ENCODE measurements around the gene AP2B1. TPM values are rescaled to one million over a fixed set of nuclear protein-coding genes. Genes with fewer than 3 reads are reported as not detected.

Gene AP2B1
- total and polyA plus RNA-seq, 8 donors = 21.6 to 171 (median 57.2) TPM

- Histone ChIP-seq H3K9me3 (no peaks in the 10 kb centered on the region), H3K4me1 (peaks cover 19 to 52% (median 29%) of the 10 kb centered on the region in 4 donors), H3K27me3 (no peaks in the 10 kb centered on the region), H3K4me3 (no peak overlapping the region), H3K36me3 (no peaks in the 10 kb centered on the region), H3K27ac (no peak overlapping the region)
- WGBS, 5 donors = 90 to 96% (median 93%) methylated on average over 18 to 48 of the region's 48 CpGs
- no peak for DNase-seq
- intact Hi-C loops (cut with DNase I; ENCODE audit: low total_unique reads) = loop anchor here (5.0 kb wide), 1 partner anchor 37 kb away; the partner anchor contains the start of gene TAF15
- TF ChIP-seq POLR2A (IDR thresholded peaks at IDR 0.05) (no peak), POLR2AphosphoS5 (IDR thresholded peaks at IDR 0.05) (no peak), EP300 (IDR thresholded peaks at IDR 0.05) (no peak), CTCF (IDR thresholded peaks at IDR 0.05) (no peak)
Observed at GRCh38 chr17:35769895-35770486, 182.9 kb downstream of the AP2B1 start.

- Histone ChIP-seq H3K9me3 (no peaks in the 10 kb centered on the region), H3K27ac (peak overlapping the region in 4 of 5 donors; percentile 55 to 84 (median 74)), H3K4me3 (no peak overlapping the region), H3K36me3 (no peaks in the 10 kb centered on the region), H3K27me3 (no peaks in the 10 kb centered on the region), H3K4me1 (peaks cover 26 to 59% (median 48%) of the 10 kb centered on the region in 4 donors)
- no peak for DNase-seq
- 82 to 92% (median 90%) methylated on average over 9 to 20 of the region's 20 CpGs for WGBS, 5 donors
- no peak for TF ChIP-seq POLR2AphosphoS5 (IDR thresholded peaks at IDR 0.05)
- TF ChIP-seq CTCF (IDR thresholded peaks at IDR 0.05) = no peak
- TF ChIP-seq POLR2A (IDR thresholded peaks at IDR 0.05) = no peak
- no peak for TF ChIP-seq EP300 (IDR thresholded peaks at IDR 0.05)
- intact Hi-C loops (cut with DNase I; ENCODE audit: low total_unique reads) = no loop called here
Observed at GRCh38 chr17:35773129-35773528, 186.0 kb downstream of the AP2B1 start.

GRCh38 chr17:35773679-35774425, 186.7 kb downstream of the AP2B1 start:
- H3K4me3 ChIP-seq = no peak overlapping the region
- no peaks in the 10 kb centered on the region for H3K9me3 ChIP-seq
- intact Hi-C loops (cut with DNase I; ENCODE audit: low total_unique reads) = no loop called here
- H3K27me3 ChIP-seq = no peaks in the 10 kb centered on the region
- peak overlapping the region in 4 of 5 donors; percentile 55 to 84 (median 74) for H3K27ac ChIP-seq
- 39 to 54% (median 49%) methylated on average over 6 to 10 of the region's 10 CpGs for WGBS, 5 donors
- TF ChIP-seq POLR2A (IDR thresholded peaks at IDR 0.05) = no peak
- TF ChIP-seq POLR2AphosphoS5 (IDR thresholded peaks at IDR 0.05) = no peak
- TF ChIP-seq CTCF (IDR thresholded peaks at IDR 0.05) = no peak
- no peak for TF ChIP-seq EP300 (IDR thresholded peaks at IDR 0.05)
- H3K36me3 ChIP-seq = no peaks in the 10 kb centered on the region
- peak in 1 of 2 donors; percentile 63 for DNase-seq
- peaks cover 26 to 65% (median 50%) of the 10 kb centered on the region in 4 donors for H3K4me1 ChIP-seq

GRCh38 chr17:35774499-35774898, 187.4 kb downstream of the AP2B1 start:
- Histone ChIP-seq H3K27me3 (no peaks in the 10 kb centered on the region), H3K4me3 (peak overlapping the region in 1 of 4 donors; percentile 13), H3K36me3 (no peaks in the 10 kb centered on the region), H3K9me3 (no peaks in the 10 kb centered on the region), H3K4me1 (peaks cover 26 to 65% (median 50%) of the 10 kb centered on the region in 4 donors), H3K27ac (peak overlapping the region in 4 of 5 donors; percentile 55 to 84 (median 74))
- peak; percentile 77 to 89 for DNase-seq
- intact Hi-C loops (cut with DNase I; ENCODE audit: low total_unique reads) = no loop called here
- WGBS, 5 donors = 34 to 49% (median 39%) methylated on average over 5 of the region's 5 CpGs
- TF ChIP-seq POLR2AphosphoS5 (IDR thresholded peaks at IDR 0.05) (peak in 2 of 3 donors; percentile 22 to 46), POLR2A (IDR thresholded peaks at IDR 0.05) (no peak), EP300 (IDR thresholded peaks at IDR 0.05) (no peak), CTCF (IDR thresholded peaks at IDR 0.05) (no peak)

Data from stomach (tissue), 9 donors.